ENCODE measurements around the gene PLA2G4C.

The PLA2G4C gene

GRCh38 chr19:48110350-48110966 lies at the start of gene PLA2G4C:
Gene PLA2G4C (minus strand): TSS chr19:48110817. CDS start chr19:48106529, 4,288 bp downstream.
- DNase-seq (ENCODE audit: low read depth in 1 of 2, low spot score in 1 of 2), result peak; percentile 70 to 80

GRCh38 chr19:48158210-48158790 lies 47.7 kb upstream of the PLA2G4C start:
- no peak for DNase-seq (ENCODE audit: low read depth in 1 of 2, low spot score in 1 of 2)

- no peak for DNase-seq (ENCODE audit: low read depth in 1 of 2, low spot score in 1 of 2)
These were observed 43.4 kb upstream of the PLA2G4C start for GRCh38 chr19:48154003-48154402.

GRCh38 chr19:48152551-48152950 lies 41.9 kb upstream of the PLA2G4C start:
- peak; percentile 43 to 55 for DNase-seq (ENCODE audit: low read depth in 1 of 2, low spot score in 1 of 2)

- DNase-seq (ENCODE audit: low read depth in 1 of 2, low spot score in 1 of 2), result no peak
These were observed 38.8 kb upstream of the PLA2G4C start for GRCh38 chr19:48149430-48149829.

- DNase-seq (ENCODE audit: low read depth in 1 of 2, low spot score in 1 of 2), result no peak
These were observed 38.0 kb upstream of the PLA2G4C start for GRCh38 chr19:48148576-48148975.

GRCh38 chr19:48147597-48148175 lies 37.1 kb upstream of the PLA2G4C start:
- DNase-seq (ENCODE audit: low read depth in 1 of 2, low spot score in 1 of 2), result no peak

GRCh38 chr19:48139053-48139452 lies 28.4 kb upstream of the PLA2G4C start:
- DNase-seq (ENCODE audit: low read depth in 1 of 2, low spot score in 1 of 2), result no peak

- DNase-seq (ENCODE audit: low read depth in 1 of 2, low spot score in 1 of 2), result no peak
These were observed 26.8 kb upstream of the PLA2G4C start for GRCh38 chr19:48137411-48137810.

GRCh38 chr19:48136547-48136946 lies 25.9 kb upstream of the PLA2G4C start:
- DNase-seq (ENCODE audit: low read depth in 1 of 2, low spot score in 1 of 2), result no peak

GRCh38 chr19:48135411-48135810 lies 24.8 kb upstream of the PLA2G4C start:
- DNase-seq (ENCODE audit: low read depth in 1 of 2, low spot score in 1 of 2), result no peak

GRCh38 chr19:48133094-48133493 lies 22.5 kb upstream of the PLA2G4C start:
- DNase-seq (ENCODE audit: low read depth in 1 of 2, low spot score in 1 of 2), result no peak

- no peak for DNase-seq (ENCODE audit: low read depth in 1 of 2, low spot score in 1 of 2)
These were observed 16.9 kb upstream of the PLA2G4C start for GRCh38 chr19:48127561-48127960.

- DNase-seq (ENCODE audit: low read depth in 1 of 2, low spot score in 1 of 2), result peak in 1 of 2 donors; percentile 9
These were observed 13.5 kb upstream of the PLA2G4C start for GRCh38 chr19:48123907-48124651.

- no peak for DNase-seq (ENCODE audit: low read depth in 1 of 2, low spot score in 1 of 2)
These were observed 11.8 kb upstream of the PLA2G4C start for GRCh38 chr19:48122421-48122820.

GRCh38 chr19:48121909-48122371 lies 11.3 kb upstream of the PLA2G4C start:
- DNase-seq (ENCODE audit: low read depth in 1 of 2, low spot score in 1 of 2), result no peak

- no peak for DNase-seq (ENCODE audit: low read depth in 1 of 2, low spot score in 1 of 2)
These were observed 10.4 kb upstream of the PLA2G4C start for GRCh38 chr19:48121066-48121465.

GRCh38 chr19:48120505-48120904 lies 9.9 kb upstream of the PLA2G4C start:
- no peak for DNase-seq (ENCODE audit: low read depth in 1 of 2, low spot score in 1 of 2)

GRCh38 chr19:48118131-48118517 lies 7.5 kb upstream of the PLA2G4C start:
- DNase-seq (ENCODE audit: low read depth in 1 of 2, low spot score in 1 of 2), result no peak

- no peak for DNase-seq (ENCODE audit: low read depth in 1 of 2, low spot score in 1 of 2)
These were observed 7.0 kb upstream of the PLA2G4C start for GRCh38 chr19:48117515-48118130.

- DNase-seq (ENCODE audit: low read depth in 1 of 2, low spot score in 1 of 2), result no peak
These were observed 2.7 kb upstream of the PLA2G4C start for GRCh38 chr19:48113190-48113917.

All from activated CD4-positive, alpha-beta T cell treated with anti-CD3 and anti-CD28 coated beads, Interleukin-2, amount 50 U/mL, for 24 hours (primary cell).